ENCODE measurements around the gene TNS3.
A peak's percentile ranks its signal among the peaks of the same experiment; 100 is the strongest.

TNS3 gene

DNA sequence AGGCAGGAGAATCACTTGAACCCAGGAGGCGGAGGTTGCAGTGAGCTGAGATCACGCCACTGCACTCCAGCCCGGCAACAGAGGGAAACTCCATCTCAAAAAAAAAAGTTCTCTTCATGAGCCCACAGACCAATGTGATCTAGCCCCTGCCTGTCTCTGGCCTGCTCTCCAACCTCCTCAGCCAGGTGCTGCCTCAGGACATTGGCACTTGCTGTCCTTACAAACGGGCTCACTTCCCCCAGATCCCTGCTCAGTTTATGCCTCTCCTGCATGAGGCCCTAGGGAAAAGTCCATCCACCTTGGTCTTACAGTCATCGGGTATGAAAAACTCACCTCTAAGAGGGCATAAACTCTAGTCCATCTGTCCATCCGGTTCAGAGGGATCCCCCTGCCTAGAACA lies 32.5 kb downstream of the TNS3 start:
- no peak for DNase-seq
- Histone ChIP-seq H3K4me1 (ENCODE audit: control extremely low read depth in 1 of 4, control insufficient read depth in 4 of 4, insufficient read depth in 4 of 4, low read length in 3 of 4) (peaks cover 0 to 16% (median 14%) of the 10 kb centered on the region in 4 experiments), H3K9me3 (ENCODE audit: control extremely low read depth in 1 of 5, control insufficient read depth in 4 of 5, insufficient read depth in 2 of 5, low read depth in 1 of 5, low read length in 4 of 5) (peaks cover 0 to 3% (median 0%) of the 10 kb centered on the region in 5 experiments), H3K27me3 (replicated peaks in 2 of 5; ENCODE audit: control insufficient read depth in 4 of 5, insufficient read depth in 5 of 5, low read length in 4 of 5) (no peaks in the 10 kb centered on the region), H3K36me3 (ENCODE audit: control insufficient read depth in 4 of 4, insufficient read depth in 4 of 4, low read length in 3 of 4) (peaks cover 3 to 25% (median 8%) of the 10 kb centered on the region in 4 experiments), H3K4me3 (ENCODE audit: control insufficient read depth in 1 of 7, extremely low read depth in 1 of 7, insufficient read depth in 4 of 7, low read depth in 2 of 7, low read length in 6 of 7) (no peak overlapping the region), H3K27ac (ENCODE audit: insufficient read depth in 1 of 2, low read depth in 1 of 2, low read length in 2 of 2, poor library complexity in 1 of 2, severe bottlenecking in 2 of 2) (no peak overlapping the region)
- ChIA-PET CTCF (no interaction called here), POLR2A (no interaction called here)
- WGBS (ENCODE audit: insufficient coverage) = 95% methylated on average over 5 of the region's 6 CpGs

DNA sequence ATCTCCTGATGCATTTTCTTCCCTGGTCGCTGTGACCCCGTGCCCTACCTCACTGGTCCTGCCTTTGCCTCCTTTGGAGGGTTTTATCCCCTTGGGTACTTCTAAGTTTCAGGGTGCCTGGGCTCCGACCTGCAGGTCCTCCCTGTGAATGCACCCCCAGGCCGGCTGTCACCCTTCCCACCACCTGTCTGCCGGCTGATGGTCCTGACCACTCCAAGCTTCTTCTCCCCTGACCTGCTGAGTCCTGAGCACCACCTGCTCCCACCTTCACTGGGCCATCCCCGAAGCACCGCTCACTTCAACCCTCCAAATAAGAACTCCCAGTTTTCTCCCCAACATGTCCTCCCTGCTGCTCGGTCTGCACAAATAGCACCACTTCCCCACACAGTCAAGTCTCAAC lies 33.4 kb downstream of the TNS3 start:
- peaks cover 2 to 27% (median 8%) of the 10 kb centered on the region in 4 experiments for H3K36me3 ChIP-seq (ENCODE audit: control insufficient read depth in 4 of 4, insufficient read depth in 4 of 4, low read length in 3 of 4)
- CTCF ChIA-PET = no interaction called here

DNA sequence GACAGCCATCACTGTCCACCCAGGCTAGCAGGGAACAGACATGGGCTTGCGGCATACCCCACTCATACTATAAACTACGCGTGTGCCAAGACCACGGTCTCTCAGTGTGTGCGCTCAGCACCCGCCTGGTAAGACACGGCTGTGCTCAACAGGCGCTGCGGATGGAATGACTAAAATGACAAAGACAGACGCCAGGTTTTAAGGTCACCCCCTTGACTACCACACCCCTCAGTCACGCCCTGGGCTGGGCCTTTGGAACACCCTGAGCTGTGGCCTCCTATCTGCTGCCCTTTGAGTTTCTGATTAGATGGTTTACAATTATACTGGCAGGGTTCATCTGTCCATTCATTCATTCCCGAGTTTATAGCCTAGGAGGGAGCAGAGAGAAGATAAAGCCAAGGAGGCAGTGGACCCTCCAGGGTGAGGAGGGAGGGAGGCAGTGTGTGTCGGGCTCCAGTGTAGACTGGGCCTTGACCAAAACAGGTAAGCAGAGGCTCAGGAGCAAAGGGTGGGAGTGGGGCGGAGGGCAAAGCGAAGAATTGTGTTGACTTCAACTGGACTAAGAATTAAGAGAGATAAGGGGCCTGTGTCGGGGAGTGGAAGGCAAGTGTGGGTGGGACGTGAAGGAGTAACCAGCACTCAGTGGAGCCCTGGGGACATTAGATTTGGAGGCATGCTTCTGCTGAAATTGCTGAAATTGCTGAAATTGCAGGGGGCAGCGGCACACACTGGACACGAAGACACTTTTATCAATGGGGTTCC lies 35.0 kb downstream of the TNS3 start:
- 98% methylated on average over 13 of the region's 19 CpGs for WGBS (ENCODE audit: insufficient coverage)
- H3K4me3 ChIP-seq (ENCODE audit: control insufficient read depth in 1 of 7, extremely low read depth in 1 of 7, insufficient read depth in 4 of 7, low read depth in 2 of 7, low read length in 6 of 7) = no peak overlapping the region
- no peaks in the 10 kb centered on the region for H3K27me3 ChIP-seq (replicated peaks in 2 of 5; ENCODE audit: control insufficient read depth in 4 of 5, insufficient read depth in 5 of 5, low read length in 4 of 5)
- H3K36me3 ChIP-seq (ENCODE audit: control insufficient read depth in 4 of 4, insufficient read depth in 4 of 4, low read length in 3 of 4) = peaks cover 0 to 36% (median 10%) of the 10 kb centered on the region in 4 experiments
- H3K27ac ChIP-seq (ENCODE audit: insufficient read depth in 1 of 2, low read depth in 1 of 2, low read length in 2 of 2, poor library complexity in 1 of 2, severe bottlenecking in 2 of 2) = no peak overlapping the region
- no peaks in the 10 kb centered on the region for H3K9me3 ChIP-seq (ENCODE audit: control extremely low read depth in 1 of 5, control insufficient read depth in 4 of 5, insufficient read depth in 2 of 5, low read depth in 1 of 5, low read length in 4 of 5)
- ChIA-PET POLR2A (no interaction called here), CTCF (interaction anchor here (0.9 to 1.4 kb wide), 3 partner anchors 12 to 16 kb away, joined by 3 to 5 read pairs (median 4); no protein-coding TSS in a partner anchor)
- peaks cover 0 to 22% (median 15%) of the 10 kb centered on the region in 4 experiments for H3K4me1 ChIP-seq (ENCODE audit: control extremely low read depth in 1 of 4, control insufficient read depth in 4 of 4, insufficient read depth in 4 of 4, low read length in 3 of 4)
- DNase-seq = no peak

More for the DNA sequence above, 33.4 kb downstream of the TNS3 start:
- DNase-seq = no peak
- Histone ChIP-seq H3K27me3 (replicated peaks in 2 of 5; ENCODE audit: control insufficient read depth in 4 of 5, insufficient read depth in 5 of 5, low read length in 4 of 5) (no peaks in the 10 kb centered on the region), H3K9me3 (ENCODE audit: control extremely low read depth in 1 of 5, control insufficient read depth in 4 of 5, insufficient read depth in 2 of 5, low read depth in 1 of 5, low read length in 4 of 5) (peaks cover 0 to 3% (median 0%) of the 10 kb centered on the region in 5 experiments), H3K27ac (ENCODE audit: insufficient read depth in 1 of 2, low read depth in 1 of 2, low read length in 2 of 2, poor library complexity in 1 of 2, severe bottlenecking in 2 of 2) (no peak overlapping the region), H3K4me3 (ENCODE audit: control insufficient read depth in 1 of 7, extremely low read depth in 1 of 7, insufficient read depth in 4 of 7, low read depth in 2 of 7, low read length in 6 of 7) (no peak overlapping the region), H3K4me1 (ENCODE audit: control extremely low read depth in 1 of 4, control insufficient read depth in 4 of 4, insufficient read depth in 4 of 4, low read length in 3 of 4) (peaks cover 0 to 24% (median 22%) of the 10 kb centered on the region in 4 experiments)
- POLR2A ChIA-PET = no interaction called here
- 100% methylated on average over 3 of the region's 8 CpGs for WGBS (ENCODE audit: insufficient coverage)

DNA sequence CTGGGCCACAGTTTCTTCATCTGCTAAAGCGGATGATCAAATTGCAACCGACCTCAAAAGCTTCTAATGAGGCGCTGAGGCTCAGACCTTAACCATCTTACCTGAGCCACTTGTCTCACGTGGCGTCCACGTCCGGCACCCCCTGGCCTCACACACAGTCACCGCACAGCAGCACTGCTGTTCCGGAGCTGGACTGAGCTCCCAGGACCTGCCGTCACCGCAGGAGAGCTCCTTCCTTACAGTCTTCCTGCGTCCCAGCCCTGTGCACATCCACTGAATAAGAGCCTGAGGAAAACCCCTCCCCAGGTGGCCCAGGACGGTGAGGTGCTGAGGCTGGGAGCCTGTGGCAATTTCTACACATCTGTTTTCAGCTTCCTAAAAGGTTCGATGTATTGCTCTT lies 35.7 kb downstream of the TNS3 start:
- Histone ChIP-seq H3K9me3 (ENCODE audit: control extremely low read depth in 1 of 5, control insufficient read depth in 4 of 5, insufficient read depth in 2 of 5, low read depth in 1 of 5, low read length in 4 of 5) (no peaks in the 10 kb centered on the region), H3K36me3 (ENCODE audit: control insufficient read depth in 4 of 4, insufficient read depth in 4 of 4, low read length in 3 of 4) (peaks cover 0 to 31% (median 10%) of the 10 kb centered on the region in 4 experiments), H3K4me1 (ENCODE audit: control extremely low read depth in 1 of 4, control insufficient read depth in 4 of 4, insufficient read depth in 4 of 4, low read length in 3 of 4) (peaks cover 0 to 18% (median 12%) of the 10 kb centered on the region in 4 experiments), H3K4me3 (ENCODE audit: control insufficient read depth in 1 of 7, extremely low read depth in 1 of 7, insufficient read depth in 4 of 7, low read depth in 2 of 7, low read length in 6 of 7) (no peak overlapping the region), H3K27ac (ENCODE audit: insufficient read depth in 1 of 2, low read depth in 1 of 2, low read length in 2 of 2, poor library complexity in 1 of 2, severe bottlenecking in 2 of 2) (no peak overlapping the region), H3K27me3 (replicated peaks in 2 of 5; ENCODE audit: control insufficient read depth in 4 of 5, insufficient read depth in 5 of 5, low read length in 4 of 5) (no peaks in the 10 kb centered on the region)
- 98% methylated on average over 11 of the region's 14 CpGs for WGBS (ENCODE audit: insufficient coverage)
- DNase-seq = no peak
- POLR2A ChIA-PET = no interaction called here
- CTCF ChIA-PET = interaction anchor here (0.9 to 1.1 kb wide), 4 partner anchors 12 to 48 kb away, joined by 3 to 4 read pairs (median 4); no protein-coding TSS in a partner anchor

DNA sequence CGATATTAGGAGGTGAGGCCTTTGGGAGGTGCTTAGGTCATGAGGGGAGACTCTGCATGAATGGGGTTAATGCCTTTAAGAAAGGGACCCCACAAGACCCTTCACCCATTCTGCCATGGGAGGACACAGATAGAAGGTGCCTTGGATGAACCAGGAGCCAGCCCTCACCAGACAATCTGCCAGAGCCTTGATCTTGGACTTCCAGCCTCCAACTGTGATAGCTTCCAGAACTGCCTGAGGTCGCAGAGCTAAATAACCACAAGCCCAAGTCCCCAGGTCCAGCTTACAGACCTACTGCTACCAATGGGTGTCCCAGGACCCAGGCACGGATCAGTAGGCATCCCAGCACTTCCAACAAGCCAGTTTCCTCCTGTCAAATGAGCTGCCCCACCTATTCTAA lies 37.5 kb downstream of the TNS3 start:
- no peaks in the 10 kb centered on the region for H3K27me3 ChIP-seq (replicated peaks in 2 of 5; ENCODE audit: control insufficient read depth in 4 of 5, insufficient read depth in 5 of 5, low read length in 4 of 5)
- 96% methylated on average over 2 of the region's 3 CpGs for WGBS (ENCODE audit: insufficient coverage)
- H3K36me3 ChIP-seq (ENCODE audit: control insufficient read depth in 4 of 4, insufficient read depth in 4 of 4, low read length in 3 of 4) = peaks cover 0 to 29% (median 15%) of the 10 kb centered on the region in 4 experiments
- H3K4me1 ChIP-seq (ENCODE audit: control extremely low read depth in 1 of 4, control insufficient read depth in 4 of 4, insufficient read depth in 4 of 4, low read length in 3 of 4) = peaks cover 0 to 21% (median 14%) of the 10 kb centered on the region in 4 experiments
- H3K9me3 ChIP-seq (ENCODE audit: control extremely low read depth in 1 of 5, control insufficient read depth in 4 of 5, insufficient read depth in 2 of 5, low read depth in 1 of 5, low read length in 4 of 5) = no peaks in the 10 kb centered on the region
- no peak overlapping the region for H3K27ac ChIP-seq (ENCODE audit: insufficient read depth in 1 of 2, low read depth in 1 of 2, low read length in 2 of 2, poor library complexity in 1 of 2, severe bottlenecking in 2 of 2)
- CTCF ChIA-PET = no interaction called here
- H3K4me3 ChIP-seq (ENCODE audit: control insufficient read depth in 1 of 7, extremely low read depth in 1 of 7, insufficient read depth in 4 of 7, low read depth in 2 of 7, low read length in 6 of 7) = no peak overlapping the region
- DNase-seq = no peak
- POLR2A ChIA-PET = interaction anchor here (1.7 kb wide), 1 partner anchor 38 kb away, joined by 3 read pairs; no protein-coding TSS in a partner anchor

DNA sequence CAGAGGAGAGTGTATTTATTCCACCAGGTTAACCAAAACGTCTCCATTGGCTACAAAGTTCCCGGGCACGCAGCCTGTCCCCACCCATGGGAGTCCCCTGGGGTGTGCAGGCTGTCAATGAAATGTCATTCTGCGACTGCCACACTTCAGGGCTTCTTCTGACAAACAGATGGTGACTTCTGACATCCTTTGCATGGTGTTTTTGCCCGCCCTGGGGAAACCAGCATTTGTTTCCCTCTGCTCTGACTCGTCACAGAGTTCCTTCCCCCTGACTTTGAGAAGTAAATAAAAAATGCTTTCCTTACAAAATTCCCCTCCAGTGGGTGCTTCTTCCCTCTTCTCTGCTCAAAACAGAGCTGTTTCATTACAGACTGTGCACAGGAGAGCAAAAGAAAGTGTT lies 38.2 kb downstream of the TNS3 start:
- CTCF ChIA-PET = no interaction called here
- peak in 1 of 3 donors; percentile 22 for DNase-seq
- no peaks in the 10 kb centered on the region for H3K27me3 ChIP-seq (replicated peaks in 2 of 5; ENCODE audit: control insufficient read depth in 4 of 5, insufficient read depth in 5 of 5, low read length in 4 of 5)
- H3K36me3 ChIP-seq (ENCODE audit: control insufficient read depth in 4 of 4, insufficient read depth in 4 of 4, low read length in 3 of 4) = peaks cover 0 to 28% (median 15%) of the 10 kb centered on the region in 4 experiments
- H3K27ac ChIP-seq (ENCODE audit: insufficient read depth in 1 of 2, low read depth in 1 of 2, low read length in 2 of 2, poor library complexity in 1 of 2, severe bottlenecking in 2 of 2) = no peak overlapping the region
- H3K4me1 ChIP-seq (ENCODE audit: control extremely low read depth in 1 of 4, control insufficient read depth in 4 of 4, insufficient read depth in 4 of 4, low read length in 3 of 4) = peaks cover 0 to 21% (median 16%) of the 10 kb centered on the region in 4 experiments
- no peaks in the 10 kb centered on the region for H3K9me3 ChIP-seq (ENCODE audit: control extremely low read depth in 1 of 5, control insufficient read depth in 4 of 5, insufficient read depth in 2 of 5, low read depth in 1 of 5, low read length in 4 of 5)
- POLR2A ChIA-PET = no interaction called here
- H3K4me3 ChIP-seq (ENCODE audit: control insufficient read depth in 1 of 7, extremely low read depth in 1 of 7, insufficient read depth in 4 of 7, low read depth in 2 of 7, low read length in 6 of 7) = no peak overlapping the region
- 61% methylated on average over 5 of the region's 6 CpGs for WGBS (ENCODE audit: insufficient coverage)

DNA sequence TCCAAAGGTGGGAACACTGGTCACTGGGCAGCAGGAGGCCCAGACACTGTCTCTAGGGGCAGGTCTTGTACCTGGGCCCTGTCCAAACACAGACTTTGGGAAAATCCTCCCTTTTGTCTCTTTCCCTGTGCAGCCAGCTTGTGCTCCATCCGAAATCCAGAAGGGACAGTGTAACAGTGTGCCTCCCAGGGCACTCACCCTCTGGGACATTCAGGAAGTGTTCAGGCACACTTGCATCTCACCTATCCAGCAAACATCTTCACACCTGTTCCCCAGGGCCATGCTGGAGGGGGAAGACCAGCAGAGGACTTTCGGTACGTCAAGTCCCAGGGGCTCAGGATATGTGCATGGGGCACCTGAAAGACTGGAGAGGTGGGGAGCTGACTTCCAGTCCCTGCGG lies 38.9 kb downstream of the TNS3 start:
- no peak for DNase-seq
- ChIA-PET POLR2A (no interaction called here), CTCF (no interaction called here)
- Histone ChIP-seq H3K27ac (ENCODE audit: insufficient read depth in 1 of 2, low read depth in 1 of 2, low read length in 2 of 2, poor library complexity in 1 of 2, severe bottlenecking in 2 of 2) (no peak overlapping the region), H3K4me3 (ENCODE audit: control insufficient read depth in 1 of 7, extremely low read depth in 1 of 7, insufficient read depth in 4 of 7, low read depth in 2 of 7, low read length in 6 of 7) (no peak overlapping the region), H3K27me3 (replicated peaks in 2 of 5; ENCODE audit: control insufficient read depth in 4 of 5, insufficient read depth in 5 of 5, low read length in 4 of 5) (no peaks in the 10 kb centered on the region), H3K36me3 (ENCODE audit: control insufficient read depth in 4 of 4, insufficient read depth in 4 of 4, low read length in 3 of 4) (peaks cover 0 to 28% (median 15%) of the 10 kb centered on the region in 4 experiments), H3K4me1 (ENCODE audit: control extremely low read depth in 1 of 4, control insufficient read depth in 4 of 4, insufficient read depth in 4 of 4, low read length in 3 of 4) (peaks cover 2 to 27% (median 16%) of the 10 kb centered on the region in 4 experiments), H3K9me3 (ENCODE audit: control extremely low read depth in 1 of 5, control insufficient read depth in 4 of 5, insufficient read depth in 2 of 5, low read depth in 1 of 5, low read length in 4 of 5) (no peaks in the 10 kb centered on the region)
- WGBS (ENCODE audit: insufficient coverage) = 100% methylated on average over 4 of the region's 4 CpGs
